GM10266 (cell line): ENCODE measurements around the gene CENPX.

Source experiments
- DNase-seq: peaks from one replicate; pipeline ENCODE4 v3.0.0; 2012; ENCODE audit errors: extremely low spot score
- TF ChIP-seq, protein P1 (sequence below): IDR thresholded peaks from 2 replicates; pipeline ENCODE4 v1.5.1; 2012; ENCODE audit warnings: mild to moderate bottlenecking, low read depth; ENCODE audit not compliant: control insufficient read depth, insufficient read depth; ENCODE audit errors: missing control alignments

The CENPX gene

DNA sequence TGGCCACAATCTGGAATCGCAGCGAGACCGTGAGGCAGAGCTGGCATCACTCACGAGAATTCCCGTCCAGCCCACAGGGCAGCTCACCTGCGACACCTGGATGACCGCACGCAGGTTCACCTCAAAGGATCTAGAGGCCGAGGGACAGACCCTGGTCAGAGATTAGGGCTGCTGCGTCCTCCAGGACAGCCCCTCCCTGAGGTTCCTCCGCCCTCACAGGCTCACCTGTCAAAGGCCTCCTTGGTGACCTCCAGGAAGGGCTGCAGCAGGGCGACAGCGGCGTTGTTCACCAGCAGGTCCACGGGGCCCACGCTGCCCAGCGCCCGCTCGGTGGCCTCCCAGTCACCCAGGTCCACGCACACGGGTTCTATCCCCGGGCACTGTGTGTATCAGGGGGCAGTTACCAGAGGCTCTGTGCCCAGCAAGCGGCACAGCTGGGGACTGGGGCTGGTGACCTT lies 14.0 kb upstream of the CENPX start:
- TF ChIP-seq, protein P1, sequence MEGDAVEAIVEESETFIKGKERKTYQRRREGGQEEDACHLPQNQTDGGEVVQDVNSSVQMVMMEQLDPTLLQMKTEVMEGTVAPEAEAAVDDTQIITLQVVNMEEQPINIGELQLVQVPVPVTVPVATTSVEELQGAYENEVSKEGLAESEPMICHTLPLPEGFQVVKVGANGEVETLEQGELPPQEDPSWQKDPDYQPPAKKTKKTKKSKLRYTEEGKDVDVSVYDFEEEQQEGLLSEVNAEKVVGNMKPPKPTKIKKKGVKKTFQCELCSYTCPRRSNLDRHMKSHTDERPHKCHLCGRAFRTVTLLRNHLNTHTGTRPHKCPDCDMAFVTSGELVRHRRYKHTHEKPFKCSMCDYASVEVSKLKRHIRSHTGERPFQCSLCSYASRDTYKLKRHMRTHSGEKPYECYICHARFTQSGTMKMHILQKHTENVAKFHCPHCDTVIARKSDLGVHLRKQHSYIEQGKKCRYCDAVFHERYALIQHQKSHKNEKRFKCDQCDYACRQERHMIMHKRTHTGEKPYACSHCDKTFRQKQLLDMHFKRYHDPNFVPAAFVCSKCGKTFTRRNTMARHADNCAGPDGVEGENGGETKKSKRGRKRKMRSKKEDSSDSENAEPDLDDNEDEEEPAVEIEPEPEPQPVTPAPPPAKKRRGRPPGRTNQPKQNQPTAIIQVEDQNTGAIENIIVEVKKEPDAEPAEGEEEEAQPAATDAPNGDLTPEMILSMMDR: no peak
- no peak for DNase-seq

DNA sequence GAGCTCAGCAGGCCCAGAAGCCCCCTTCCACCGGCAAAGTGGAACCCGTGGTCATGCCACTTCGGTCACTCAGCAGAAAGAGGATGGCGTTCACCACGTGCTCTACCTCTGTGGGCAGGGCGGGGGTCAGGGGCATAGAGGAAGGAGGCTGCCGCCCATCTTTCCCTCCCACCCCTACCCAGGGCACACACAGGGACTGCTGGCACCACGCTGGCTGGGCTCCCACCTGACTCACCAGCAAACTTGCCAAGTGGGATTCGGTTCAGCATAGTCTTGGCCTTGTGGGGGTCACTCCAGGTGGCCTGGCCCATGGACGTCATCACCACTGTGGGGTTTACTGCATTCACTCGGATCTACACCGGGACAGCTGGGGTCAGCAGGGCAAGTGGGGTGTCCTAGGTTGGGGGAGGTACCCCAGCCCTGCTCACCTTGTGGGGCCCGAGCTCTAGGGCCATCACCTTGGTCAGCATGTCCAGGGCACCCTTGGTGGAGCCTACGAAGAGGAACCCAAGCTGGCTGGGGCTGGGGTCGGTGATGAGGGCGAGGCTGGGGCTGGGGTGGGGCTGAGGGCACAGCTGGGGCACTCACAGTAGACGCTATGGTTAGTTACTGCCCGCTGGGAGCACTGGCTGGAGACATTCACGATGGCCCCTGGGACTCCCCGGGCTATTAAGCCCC lies 13.4 kb upstream of the CENPX start:
- no peak for DNase-seq
- TF ChIP-seq, protein P1: no peak

DNA sequence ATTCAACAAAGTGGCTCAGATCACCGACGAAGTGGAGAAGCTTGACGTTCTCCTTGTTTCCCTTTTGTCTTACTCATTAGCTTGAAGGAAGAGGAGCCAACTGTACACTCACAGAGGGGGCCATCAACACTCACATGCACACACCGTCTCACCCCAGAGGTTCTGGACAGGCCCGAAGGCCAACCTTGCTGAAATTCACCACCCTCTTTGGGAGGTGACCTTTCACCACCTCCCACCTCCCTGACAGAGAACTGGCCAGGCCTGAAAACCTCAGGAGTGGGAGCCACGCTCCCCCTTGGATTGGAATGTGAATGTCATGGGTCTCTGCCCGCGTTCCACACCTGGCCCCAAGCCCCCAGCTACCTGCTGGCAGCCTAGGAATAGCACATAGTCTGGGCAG lies 12.8 kb upstream of the CENPX start:
- no peak for DNase-seq
- TF ChIP-seq, protein P1: no peak

DNA sequence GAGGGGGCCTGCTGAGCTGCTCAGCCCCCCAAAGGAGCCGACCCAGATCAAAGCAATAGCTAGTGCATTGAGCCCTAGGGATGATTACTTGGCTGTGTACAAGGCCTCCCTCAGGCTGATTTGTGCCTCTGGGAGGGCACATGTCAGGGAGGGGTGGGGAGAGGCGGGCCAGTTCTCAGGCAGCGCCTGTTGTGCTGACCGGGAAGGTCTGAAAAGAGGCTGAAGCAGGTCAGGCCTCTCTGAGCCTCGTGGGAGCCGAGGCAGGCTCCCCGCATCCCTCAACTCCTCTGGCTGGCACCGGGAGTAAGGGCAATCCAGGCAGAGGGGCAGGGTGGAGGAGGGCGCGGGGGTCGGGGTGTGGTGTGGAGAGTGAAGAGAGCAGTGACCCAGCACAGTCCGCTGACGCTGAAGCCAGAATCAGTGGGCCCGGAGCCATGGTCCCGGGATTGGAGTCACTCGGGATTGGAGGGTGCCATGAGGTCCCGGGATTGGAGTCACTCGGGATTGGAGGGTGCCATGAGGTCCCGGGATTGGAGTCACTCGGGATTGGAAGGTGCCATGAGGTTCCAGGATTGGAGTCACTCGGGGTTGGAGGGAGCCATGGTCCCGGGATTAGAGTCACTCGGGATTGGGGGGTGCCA lies 11.8 kb upstream of the CENPX start:
- DNase-seq: no peak
- TF ChIP-seq, protein P1: no peak

DNA sequence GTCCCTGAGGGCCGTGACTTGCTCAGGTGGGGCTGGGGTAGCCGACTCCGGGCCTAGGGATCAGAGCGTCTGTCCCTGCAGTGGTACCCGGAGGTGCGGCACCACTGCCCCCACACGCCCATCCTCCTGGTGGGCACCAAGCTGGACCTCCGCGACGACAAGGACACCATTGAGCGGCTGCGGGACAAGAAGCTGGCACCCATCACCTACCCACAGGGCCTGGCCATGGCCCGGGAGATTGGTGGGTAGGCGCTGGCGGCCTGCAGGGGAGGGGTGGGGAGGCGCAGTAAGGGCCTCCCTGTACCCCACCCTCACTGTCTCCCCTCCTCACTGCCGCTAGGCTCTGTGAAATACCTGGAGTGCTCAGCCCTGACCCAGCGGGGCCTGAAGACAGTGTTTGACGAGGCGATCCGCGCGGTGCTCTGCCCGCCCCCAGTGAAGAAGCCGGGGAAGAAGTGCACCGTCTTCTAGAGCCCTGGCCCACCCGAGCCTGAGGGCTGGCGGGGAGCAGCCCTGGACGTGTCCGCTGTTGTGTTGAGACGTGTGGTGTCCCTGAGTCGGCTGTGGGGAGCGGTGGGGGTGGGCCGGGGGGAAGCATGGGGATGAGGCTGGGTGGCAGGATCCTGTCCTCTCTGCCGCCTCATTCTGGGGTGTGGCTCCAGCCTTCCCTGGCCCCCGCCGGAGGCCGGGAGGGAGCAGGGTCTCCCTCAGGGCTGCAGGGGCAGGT lies 10.8 kb upstream of the CENPX start:
- no peak for DNase-seq
- TF ChIP-seq, protein P1: no peak

DNA sequence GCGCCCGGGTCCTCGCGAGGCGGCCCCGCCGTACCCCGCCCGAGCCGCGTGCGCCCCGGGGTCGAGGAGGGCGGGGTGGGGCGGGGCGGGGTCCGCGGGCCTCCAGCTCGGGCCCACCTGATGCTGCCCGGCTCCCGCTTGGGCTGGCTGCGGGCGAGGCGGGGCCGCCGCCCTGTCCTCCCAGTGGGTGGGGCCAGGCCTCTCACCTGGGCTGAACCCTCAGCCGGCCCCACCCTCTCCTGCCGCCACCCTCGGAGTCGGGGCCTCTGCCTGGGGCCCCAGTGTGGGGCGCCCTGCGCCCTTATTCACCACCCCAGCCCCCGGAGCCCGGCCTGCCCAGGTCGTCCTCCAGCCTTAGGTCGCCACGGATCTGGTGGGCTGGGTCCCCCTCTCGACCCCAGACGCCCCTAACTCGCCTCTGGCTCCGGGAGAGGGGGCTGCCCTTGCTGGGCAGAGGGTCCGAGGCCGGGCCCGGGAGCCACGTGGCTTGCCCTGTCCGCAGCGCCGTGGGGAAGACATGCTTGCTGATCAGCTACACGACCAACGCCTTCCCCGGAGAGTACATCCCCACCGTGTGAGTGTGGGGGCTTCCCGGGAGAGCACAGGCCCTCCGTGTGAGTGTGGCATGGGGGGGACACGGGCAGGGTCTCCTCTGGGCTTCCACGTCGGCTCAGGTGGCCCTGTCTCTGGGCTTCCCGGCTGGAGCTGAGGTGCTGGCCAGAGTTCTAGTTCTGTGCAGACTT lies 9.4 kb upstream of the CENPX start:
- DNase-seq: peak; percentile 82
- TF ChIP-seq, protein P1: no peak
